ENCODE measurements around the gene BIRC5. TPM values are rescaled to one million over a fixed set of nuclear protein-coding genes. Genes with fewer than 3 reads are reported as not detected.

The BIRC5 gene
- total RNA-seq, 4 donors from 2014 or later, result 0.84 to 2.6 (median 1.3) TPM; not detected in 1

GRCh38 chr17:78200451-78200850 is 13.6 kb upstream of the BIRC5 start:
- DNase-seq (ENCODE audit: low spot score) (no peak), ATAC-seq (ENCODE audit: low FRiP score) (no peak)
- TF ChIP-seq, protein P1, sequence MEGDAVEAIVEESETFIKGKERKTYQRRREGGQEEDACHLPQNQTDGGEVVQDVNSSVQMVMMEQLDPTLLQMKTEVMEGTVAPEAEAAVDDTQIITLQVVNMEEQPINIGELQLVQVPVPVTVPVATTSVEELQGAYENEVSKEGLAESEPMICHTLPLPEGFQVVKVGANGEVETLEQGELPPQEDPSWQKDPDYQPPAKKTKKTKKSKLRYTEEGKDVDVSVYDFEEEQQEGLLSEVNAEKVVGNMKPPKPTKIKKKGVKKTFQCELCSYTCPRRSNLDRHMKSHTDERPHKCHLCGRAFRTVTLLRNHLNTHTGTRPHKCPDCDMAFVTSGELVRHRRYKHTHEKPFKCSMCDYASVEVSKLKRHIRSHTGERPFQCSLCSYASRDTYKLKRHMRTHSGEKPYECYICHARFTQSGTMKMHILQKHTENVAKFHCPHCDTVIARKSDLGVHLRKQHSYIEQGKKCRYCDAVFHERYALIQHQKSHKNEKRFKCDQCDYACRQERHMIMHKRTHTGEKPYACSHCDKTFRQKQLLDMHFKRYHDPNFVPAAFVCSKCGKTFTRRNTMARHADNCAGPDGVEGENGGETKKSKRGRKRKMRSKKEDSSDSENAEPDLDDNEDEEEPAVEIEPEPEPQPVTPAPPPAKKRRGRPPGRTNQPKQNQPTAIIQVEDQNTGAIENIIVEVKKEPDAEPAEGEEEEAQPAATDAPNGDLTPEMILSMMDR (IDR thresholded peaks at IDR 0.05), result no peak

- no peak for ATAC-seq (ENCODE audit: low FRiP score)
- DNase-seq (ENCODE audit: low spot score), result no peak
- TF ChIP-seq, protein P1 (IDR thresholded peaks at IDR 0.05), result no peak
Measured at GRCh38 chr17:78202666-78203065, 11.4 kb upstream of the BIRC5 start.

GRCh38 chr17:78204387-78205123 is 9.5 kb upstream of the BIRC5 start:
- ATAC-seq (ENCODE audit: low FRiP score), result no peak
- no peak for DNase-seq (ENCODE audit: low spot score)
- TF ChIP-seq, protein P1 (IDR thresholded peaks at IDR 0.05), result no peak

DNA sequence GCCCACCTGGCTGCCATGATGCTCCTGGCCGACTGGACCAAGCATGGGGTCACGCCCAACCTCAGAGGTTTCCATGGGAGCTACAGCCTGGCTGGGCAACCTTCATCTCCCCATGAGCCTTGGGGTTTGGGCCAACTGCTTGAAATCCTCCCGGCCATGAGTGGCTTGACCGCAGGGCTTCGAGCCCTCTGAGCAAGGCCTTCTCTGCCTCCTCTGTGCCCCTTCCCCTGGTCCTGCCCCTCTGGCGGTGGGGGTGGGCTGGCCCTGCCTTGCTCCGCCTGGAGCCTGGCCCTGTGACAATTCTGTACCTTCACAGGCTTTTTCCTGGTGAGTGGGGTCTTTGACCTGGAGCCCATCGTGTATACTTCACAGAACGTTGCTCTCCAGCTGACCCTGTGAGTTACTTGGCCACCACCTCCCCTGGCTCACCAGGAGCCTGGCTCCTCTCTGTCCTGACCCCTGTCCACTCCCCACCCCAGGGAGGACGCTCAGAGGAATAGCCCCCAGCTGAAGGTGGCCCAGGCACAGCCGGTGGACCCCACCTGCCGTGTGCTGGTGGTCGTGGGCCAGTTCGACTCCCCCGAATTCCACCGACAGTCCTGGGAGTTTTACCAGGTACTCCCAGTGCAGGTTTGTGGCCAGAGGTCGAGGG is 8.8 kb upstream of the BIRC5 start:
- TF ChIP-seq, protein P1 (IDR thresholded peaks at IDR 0.05), result no peak
- no peak for DNase-seq (ENCODE audit: low spot score)
- no peak for ATAC-seq (ENCODE audit: low FRiP score)

DNA sequence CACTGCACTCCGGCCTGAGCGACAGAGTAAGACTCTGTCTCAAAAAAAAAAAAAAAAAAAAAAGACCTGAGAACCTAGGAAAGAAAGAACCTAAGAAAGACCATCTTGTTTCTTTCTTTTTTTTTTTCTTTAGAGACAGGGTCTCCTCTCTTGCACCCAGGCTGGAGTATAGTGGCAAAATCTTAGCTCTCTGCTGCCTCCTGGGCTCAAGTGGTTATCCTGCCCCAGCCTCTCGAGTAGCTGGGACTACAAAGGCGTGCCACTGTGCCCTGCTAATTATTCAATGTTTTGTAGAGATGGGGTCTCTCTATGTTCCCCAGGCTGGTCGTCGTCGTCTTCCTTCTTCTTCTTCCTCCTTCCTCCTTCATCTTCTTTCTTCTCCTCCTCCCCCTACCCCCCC is 7.8 kb upstream of the BIRC5 start:
- DNase-seq (ENCODE audit: low spot score) (no peak), ATAC-seq (ENCODE audit: low FRiP score) (no peak)
- TF ChIP-seq, protein P1 (IDR thresholded peaks at IDR 0.05), result no peak

DNA sequence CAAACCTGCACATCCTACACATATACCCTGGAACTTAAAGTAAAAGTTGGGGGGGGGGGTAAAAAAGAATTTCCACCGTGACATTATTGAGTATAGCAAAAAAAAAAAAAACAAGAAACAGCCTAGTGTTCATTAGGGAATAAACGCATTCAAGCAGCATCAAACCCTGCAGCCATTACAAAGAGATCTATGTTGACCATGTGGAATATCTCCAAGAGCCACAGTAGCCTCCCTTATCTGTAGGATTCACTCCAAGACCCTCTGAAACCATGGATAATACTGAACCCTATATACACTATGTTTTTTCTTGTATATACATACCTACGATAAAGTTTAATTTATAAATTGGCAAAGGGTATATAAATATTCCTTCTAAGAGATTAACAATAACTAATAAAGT is 5.6 kb upstream of the BIRC5 start:
- no peak for ATAC-seq (ENCODE audit: low FRiP score)
- TF ChIP-seq, protein P1 (IDR thresholded peaks at IDR 0.05), result no peak
- DNase-seq (ENCODE audit: low spot score), result no peak

DNA sequence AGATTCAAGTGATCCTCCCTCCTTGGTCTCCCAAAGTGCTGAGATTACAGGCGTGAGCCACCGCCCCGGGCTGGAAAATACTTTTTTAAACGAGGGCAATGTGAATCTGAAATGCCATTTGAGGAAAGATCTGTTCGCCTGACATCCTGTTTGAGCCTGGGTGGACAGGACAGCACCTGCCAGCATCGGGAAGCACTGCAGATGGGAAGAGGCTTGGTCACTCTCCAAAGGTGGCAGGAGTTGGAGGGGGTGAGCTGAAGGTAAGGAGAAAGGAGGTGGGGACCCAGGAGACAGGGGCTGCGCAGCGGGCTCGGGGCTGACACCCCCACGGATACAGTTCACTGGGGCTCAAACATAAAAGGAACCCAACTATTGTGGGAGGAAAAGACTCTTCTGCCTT is 3.9 kb upstream of the BIRC5 start:
- no peak for ATAC-seq (ENCODE audit: low FRiP score)
- DNase-seq (ENCODE audit: low spot score), result no peak
- TF ChIP-seq, protein P1 (IDR thresholded peaks at IDR 0.05), result no peak

Measured in omental fat pad (tissue), 4 donors.